ENCODE results near the gene ACVRL1.

The ACVRL1 gene

DNA sequence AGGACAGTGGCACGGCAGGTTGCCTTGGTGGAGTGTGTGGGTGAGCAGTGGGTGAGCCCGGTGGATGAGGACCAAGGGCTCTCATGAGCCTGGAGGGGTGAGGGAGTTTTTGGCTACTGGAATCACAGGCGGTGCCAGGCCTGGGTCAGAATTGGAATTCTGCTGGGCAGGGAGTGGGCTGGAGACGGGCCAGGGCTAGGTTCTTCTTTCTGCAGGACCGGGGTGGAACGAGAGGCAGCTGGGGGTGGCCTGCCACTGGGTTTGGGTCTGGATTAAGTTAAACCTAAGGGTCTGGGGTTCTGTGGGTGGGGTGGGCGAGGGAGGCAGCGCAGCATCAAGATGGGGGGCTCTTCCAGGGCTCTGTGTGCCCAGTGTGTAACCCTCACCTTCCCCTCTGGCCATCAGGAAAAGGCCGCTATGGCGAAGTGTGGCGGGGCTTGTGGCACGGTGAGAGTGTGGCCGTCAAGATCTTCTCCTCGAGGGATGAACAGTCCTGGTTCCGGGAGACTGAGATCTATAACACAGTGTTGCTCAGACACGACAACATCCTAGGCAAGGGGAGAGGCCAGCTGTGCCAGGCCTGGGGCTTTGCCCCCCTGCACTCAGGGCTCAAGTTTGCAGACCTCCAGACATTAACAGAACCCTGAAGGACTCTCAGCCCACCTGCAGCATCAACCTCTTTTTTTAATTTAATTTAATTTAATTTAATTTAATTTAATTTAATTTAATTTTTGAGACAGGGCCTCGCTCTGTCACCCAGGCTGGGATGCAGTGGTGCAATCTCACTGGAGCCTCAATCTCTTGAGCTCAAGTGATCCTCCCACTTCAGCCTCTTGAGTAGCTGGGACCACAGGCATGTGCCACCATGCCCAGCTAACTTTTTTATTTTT is 7.0 kb downstream of the ACVRL1 start:
- TF ChIP-seq, protein P1, sequence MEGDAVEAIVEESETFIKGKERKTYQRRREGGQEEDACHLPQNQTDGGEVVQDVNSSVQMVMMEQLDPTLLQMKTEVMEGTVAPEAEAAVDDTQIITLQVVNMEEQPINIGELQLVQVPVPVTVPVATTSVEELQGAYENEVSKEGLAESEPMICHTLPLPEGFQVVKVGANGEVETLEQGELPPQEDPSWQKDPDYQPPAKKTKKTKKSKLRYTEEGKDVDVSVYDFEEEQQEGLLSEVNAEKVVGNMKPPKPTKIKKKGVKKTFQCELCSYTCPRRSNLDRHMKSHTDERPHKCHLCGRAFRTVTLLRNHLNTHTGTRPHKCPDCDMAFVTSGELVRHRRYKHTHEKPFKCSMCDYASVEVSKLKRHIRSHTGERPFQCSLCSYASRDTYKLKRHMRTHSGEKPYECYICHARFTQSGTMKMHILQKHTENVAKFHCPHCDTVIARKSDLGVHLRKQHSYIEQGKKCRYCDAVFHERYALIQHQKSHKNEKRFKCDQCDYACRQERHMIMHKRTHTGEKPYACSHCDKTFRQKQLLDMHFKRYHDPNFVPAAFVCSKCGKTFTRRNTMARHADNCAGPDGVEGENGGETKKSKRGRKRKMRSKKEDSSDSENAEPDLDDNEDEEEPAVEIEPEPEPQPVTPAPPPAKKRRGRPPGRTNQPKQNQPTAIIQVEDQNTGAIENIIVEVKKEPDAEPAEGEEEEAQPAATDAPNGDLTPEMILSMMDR (IDR thresholded peaks at IDR 0.05; ENCODE audit: extremely low read depth, insufficient read depth, missing control alignments): no peak
- in situ Hi-C loops (cut with MboI; ENCODE audit: low pct_unique_long_range_greater_than_20kb, low sequenced_read_pairs, unreplicated experiment): no loop called here
- no peak for DNase-seq (ENCODE audit: low spot score)

DNA sequence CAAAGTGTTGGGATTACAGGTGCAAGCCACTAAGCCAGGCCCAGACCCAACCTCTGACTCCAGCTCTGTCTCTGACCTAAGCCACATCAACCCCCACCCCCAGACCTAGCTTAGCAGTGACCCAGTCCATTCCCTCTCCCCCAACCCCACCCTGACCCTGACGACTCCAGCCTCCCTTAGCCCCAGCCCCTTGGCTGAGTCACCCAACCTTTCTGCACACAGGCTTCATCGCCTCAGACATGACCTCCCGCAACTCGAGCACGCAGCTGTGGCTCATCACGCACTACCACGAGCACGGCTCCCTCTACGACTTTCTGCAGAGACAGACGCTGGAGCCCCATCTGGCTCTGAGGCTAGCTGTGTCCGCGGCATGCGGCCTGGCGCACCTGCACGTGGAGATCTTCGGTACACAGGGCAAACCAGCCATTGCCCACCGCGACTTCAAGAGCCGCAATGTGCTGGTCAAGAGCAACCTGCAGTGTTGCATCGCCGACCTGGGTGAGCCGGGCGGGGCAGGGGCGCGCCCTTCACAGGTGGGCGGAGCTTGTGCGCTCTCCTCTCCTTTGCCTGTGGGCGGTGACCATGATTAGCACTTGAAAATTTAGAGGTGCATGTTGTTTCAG is 7.8 kb downstream of the ACVRL1 start:
- in situ Hi-C loops (cut with MboI; ENCODE audit: low pct_unique_long_range_greater_than_20kb, low sequenced_read_pairs, unreplicated experiment): no loop called here
- TF ChIP-seq, protein P1 (IDR thresholded peaks at IDR 0.05; ENCODE audit: extremely low read depth, insufficient read depth, missing control alignments): no peak

DNA sequence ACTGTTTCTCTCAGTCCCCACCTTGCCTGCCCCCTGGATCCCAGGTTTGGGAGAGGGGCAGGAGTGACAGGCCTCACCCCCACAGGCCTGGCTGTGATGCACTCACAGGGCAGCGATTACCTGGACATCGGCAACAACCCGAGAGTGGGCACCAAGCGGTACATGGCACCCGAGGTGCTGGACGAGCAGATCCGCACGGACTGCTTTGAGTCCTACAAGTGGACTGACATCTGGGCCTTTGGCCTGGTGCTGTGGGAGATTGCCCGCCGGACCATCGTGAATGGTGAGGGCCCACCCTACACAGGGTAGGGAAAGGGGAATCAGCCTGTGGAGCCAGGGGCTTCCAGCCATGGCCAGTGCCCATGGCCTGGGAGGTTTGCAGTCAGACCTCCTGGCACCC is 8.6 kb downstream of the ACVRL1 start:
- in situ Hi-C loops (cut with MboI; ENCODE audit: low pct_unique_long_range_greater_than_20kb, low sequenced_read_pairs, unreplicated experiment): no loop called here
- TF ChIP-seq, protein P1 (IDR thresholded peaks at IDR 0.05; ENCODE audit: extremely low read depth, insufficient read depth, missing control alignments): no peak
- no peak for DNase-seq (ENCODE audit: low spot score)

More for the DNA sequence above, 7.8 kb downstream of the ACVRL1 start:
- no peak for DNase-seq (ENCODE audit: low spot score)

DNA sequence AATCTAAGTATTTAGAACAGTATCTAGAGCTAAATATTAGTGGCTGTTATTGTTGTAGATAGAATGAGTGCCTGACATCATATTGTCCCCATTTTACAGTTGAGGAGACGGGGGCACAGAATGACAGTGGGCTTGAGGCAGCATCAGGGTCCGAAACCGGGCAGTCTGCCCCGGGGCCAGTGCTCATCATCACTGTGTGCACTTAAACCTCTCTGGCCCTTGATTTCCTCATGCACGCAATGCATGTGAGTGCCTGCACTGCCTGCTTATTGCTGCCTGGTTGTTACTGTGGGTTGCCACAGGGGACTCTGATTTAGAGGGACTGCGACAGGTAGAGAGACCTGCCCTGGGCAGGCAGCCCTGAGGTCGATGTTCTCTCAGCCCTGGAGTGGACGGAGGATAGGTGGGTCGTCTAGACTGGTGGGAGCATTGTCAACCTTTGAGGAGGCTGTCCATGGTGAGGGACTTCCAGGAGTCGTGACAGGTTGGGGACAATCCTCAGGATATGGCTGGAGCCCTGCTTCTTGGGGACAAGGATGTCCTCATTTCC is 9.8 kb downstream of the ACVRL1 start:
- DNase-seq (ENCODE audit: low spot score): no peak
- in situ Hi-C loops (cut with MboI; ENCODE audit: low pct_unique_long_range_greater_than_20kb, low sequenced_read_pairs, unreplicated experiment): no loop called here
- TF ChIP-seq, protein P1 (IDR thresholded peaks at IDR 0.05; ENCODE audit: extremely low read depth, insufficient read depth, missing control alignments): no peak

DNA sequence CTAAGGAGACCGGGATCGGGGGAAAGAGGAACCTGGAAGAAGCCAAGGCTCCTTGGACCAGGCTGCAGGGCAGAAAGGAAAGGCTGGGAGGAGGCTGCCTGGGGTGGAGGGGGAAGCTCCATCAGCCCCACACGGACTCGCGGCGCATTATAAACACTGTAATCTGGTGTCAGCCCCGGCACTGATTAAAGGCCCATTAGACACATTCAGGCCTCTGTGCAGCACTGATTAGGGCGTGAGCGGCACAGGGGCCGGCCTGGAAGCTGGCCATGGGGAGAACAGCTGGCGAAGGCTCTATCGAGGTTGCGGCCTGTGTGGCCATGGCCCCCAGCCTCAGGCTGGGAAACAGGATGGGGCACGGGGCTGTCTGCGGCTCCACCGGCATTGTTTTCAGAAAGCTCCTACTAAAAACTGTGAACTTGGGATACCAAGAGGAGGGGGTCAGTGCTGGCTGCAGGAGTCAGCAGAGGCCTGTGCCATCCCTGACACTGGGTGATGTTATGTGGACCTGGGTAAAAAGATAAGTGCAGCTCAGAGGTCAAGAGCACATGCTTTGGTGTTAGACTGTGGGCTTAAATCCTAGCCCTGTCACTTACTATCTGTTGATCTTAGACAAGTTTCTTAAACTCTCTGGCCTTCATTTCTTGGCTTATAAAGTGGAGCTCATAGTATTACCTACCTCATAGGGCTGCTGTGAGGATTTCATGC is 10.6 kb downstream of the ACVRL1 start:
- TF ChIP-seq, protein P1 (IDR thresholded peaks at IDR 0.05; ENCODE audit: extremely low read depth, insufficient read depth, missing control alignments): no peak
- in situ Hi-C loops (cut with MboI; ENCODE audit: low pct_unique_long_range_greater_than_20kb, low sequenced_read_pairs, unreplicated experiment): no loop called here
- DNase-seq (ENCODE audit: low spot score): no peak

DNA sequence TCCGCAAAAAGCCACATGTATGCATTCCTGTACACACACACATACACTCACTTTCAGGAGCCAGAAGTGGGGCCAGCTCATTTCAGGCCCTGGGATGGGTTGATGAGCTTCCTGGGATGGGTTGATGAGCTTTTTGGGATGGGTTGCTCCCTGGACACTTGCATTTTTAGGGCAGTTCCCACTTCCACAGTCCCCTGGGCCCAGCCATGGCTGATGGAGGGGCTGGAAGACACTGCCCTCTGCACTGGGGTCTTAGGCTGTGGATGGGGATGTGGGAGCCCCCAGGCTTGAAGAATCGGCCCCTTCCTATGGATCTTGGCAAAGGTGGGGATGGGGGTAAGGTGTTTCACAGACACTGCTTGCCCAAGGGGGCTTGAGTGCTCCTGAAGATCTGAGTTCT is 12.7 kb downstream of the ACVRL1 start:
- in situ Hi-C loops (cut with MboI; ENCODE audit: low pct_unique_long_range_greater_than_20kb, low sequenced_read_pairs, unreplicated experiment): no loop called here
- TF ChIP-seq, protein P1 (IDR thresholded peaks at IDR 0.05; ENCODE audit: extremely low read depth, insufficient read depth, missing control alignments): no peak
- no peak for DNase-seq (ENCODE audit: low spot score)

Data from GM13977 (cell line).